SU-DHL-6 (cell line): ENCODE results near the gene ENO3.

Experiments used
- H2AFZ ChIP-seq: fragments of 200-600 bp; sonication (generic); 2 replicates; pipeline ENCODE4 v1.6.1; 2014; ENCODE audit warnings: low read depth, mild to moderate bottlenecking, moderate library complexity, mixed read lengths, antibody characterized with exemption, low read length; ENCODE audit not compliant: severe bottlenecking
- H3F3A ChIP-seq: fragments of 200-600 bp; shearing (Covaris generic); 2 replicates; pipeline ENCODE4 v1.6.0; 2016; ENCODE audit warnings: antibody characterized with exemption, mild to moderate bottlenecking; ENCODE audit not compliant: insufficient read depth
- H3K27ac ChIP-seq: fragments of 200-600 bp; sonication (generic); 2 replicates; pipeline ENCODE4 v1.5.1; 2016; ENCODE audit warnings: low read depth, mild to moderate bottlenecking, low read length, moderate library complexity, mixed read lengths
- H3K27me3 ChIP-seq: fragments of 200-600 bp; sonication (generic), shearing (Covaris generic); 2 replicates; pipeline ENCODE4 v1.6.0; 2014; ENCODE audit warnings: mild to moderate bottlenecking, low read length
- H3K36me3 ChIP-seq: fragments of 200-600 bp; sonication (generic); 2 replicates; pipeline ENCODE4 v1.6.1; 2014; ENCODE audit warnings: mild to moderate bottlenecking, low read length, mixed read lengths
- H3K4me2 ChIP-seq: fragments of 300-600, 200-600 bp; shearing (Covaris generic), sonication (generic); 2 replicates; pipeline ENCODE4 v1.6.0; 2014; ENCODE audit warnings: low read length, low read depth, mild to moderate bottlenecking; ENCODE audit not compliant: poor library complexity, severe bottlenecking
- H3K4me3 ChIP-seq: fragments of 200-600 bp; sonication (generic); 2 replicates; pipeline ENCODE4 v1.5.1; 2014; ENCODE audit warnings: antibody characterized with exemption, low read length, mild to moderate bottlenecking, mixed read lengths; ENCODE audit not compliant: insufficient read depth, poor library complexity, severe bottlenecking
- H3K79me2 ChIP-seq: fragments of 200-600 bp; sonication (generic); 2 replicates; pipeline ENCODE4 v1.6.1; 2014; ENCODE audit warnings: mild to moderate bottlenecking, low read length, moderate library complexity; ENCODE audit not compliant: insufficient read depth
- H3K9ac ChIP-seq: fragments of 200-600 bp; sonication (generic); 2 replicates; pipeline ENCODE4 v1.7.0; 2014; ENCODE audit warnings: mild to moderate bottlenecking, low read length
- H3K9me2 ChIP-seq: fragments of 200-600 bp; sonication (generic); replicated peaks from 2 replicates; pipeline ENCODE4 v1.6.1; 2014; ENCODE audit warnings: low read length; ENCODE audit not compliant: insufficient read depth
- H3K9me3 ChIP-seq: fragments of 200-600 bp; sonication (generic); 2 replicates; pipeline ENCODE4 v1.6.1; 2014; ENCODE audit warnings: low read length, mixed read lengths; ENCODE audit not compliant: insufficient read depth
- H4K20me1 ChIP-seq: fragments of 200-600 bp; sonication (generic); 2 replicates; pipeline ENCODE4 v1.6.1; 2014; ENCODE audit warnings: low read depth, mild to moderate bottlenecking, antibody characterized with exemption, low read length, moderate library complexity, mixed read lengths
- EZH2phosphoT487 ChIP-seq: fragments of 200-600 bp; sonication (generic), shearing (Covaris generic); conservative IDR thresholded peaks from 2 replicates; pipeline ENCODE4 v1.6.1; 2018; ENCODE audit warnings: mild to moderate bottlenecking, antibody characterized with exemption, low read length, moderate library complexity, mixed read lengths
- TF ChIP-seq, protein P1 (sequence below): fragments of 200-600 bp; sonication (generic); IDR thresholded peaks from one replicate; pipeline ENCODE4 v1.5.1; 2017; ENCODE audit warnings: antibody characterized with exemption, mild to moderate bottlenecking, low read length, moderate library complexity; ENCODE audit not compliant: insufficient read depth, poor library complexity, severe bottlenecking

ENO3 gene

DNA sequence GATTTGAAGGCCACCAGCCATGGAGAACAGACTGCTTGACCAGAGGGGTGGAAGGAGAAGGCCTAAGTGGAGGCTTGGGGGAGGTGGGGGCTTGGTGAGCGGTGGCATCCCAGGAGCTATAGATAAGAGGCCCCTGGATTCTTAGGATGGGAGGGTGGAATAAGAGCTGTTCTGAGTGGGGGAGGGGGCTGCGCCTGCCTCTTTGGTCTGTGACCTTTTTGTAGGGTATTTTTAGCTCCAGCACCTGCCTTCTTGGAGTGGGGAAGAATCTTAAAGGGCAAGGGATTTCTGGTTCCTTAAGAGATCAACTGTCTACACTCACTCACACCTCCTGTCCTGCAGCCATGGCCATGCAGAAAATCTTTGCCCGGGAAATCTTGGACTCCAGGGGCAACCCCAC lies 567 bp downstream of the ENO3 start:
- Histone ChIP-seq H3K9ac (no peak overlapping the region), H3K79me2 (peaks cover 18% of the 10 kb centered on the region), H3K9me2 (no peaks in the 10 kb centered on the region), H3K27me3 (no peaks in the 10 kb centered on the region), H3F3A (peaks cover 24% of the 10 kb centered on the region), H2AFZ (no peak overlapping the region), H3K36me3 (peaks cover 7% of the 10 kb centered on the region; the same call in 1 of the 2 replicates), H3K9me3 (no peaks in the 10 kb centered on the region), H3K4me2 (no peak overlapping the region), H4K20me1 (no peaks in the 10 kb centered on the region), H3K4me3 (no peak overlapping the region), H3K27ac (no peak overlapping the region)
- TF ChIP-seq, protein P1, sequence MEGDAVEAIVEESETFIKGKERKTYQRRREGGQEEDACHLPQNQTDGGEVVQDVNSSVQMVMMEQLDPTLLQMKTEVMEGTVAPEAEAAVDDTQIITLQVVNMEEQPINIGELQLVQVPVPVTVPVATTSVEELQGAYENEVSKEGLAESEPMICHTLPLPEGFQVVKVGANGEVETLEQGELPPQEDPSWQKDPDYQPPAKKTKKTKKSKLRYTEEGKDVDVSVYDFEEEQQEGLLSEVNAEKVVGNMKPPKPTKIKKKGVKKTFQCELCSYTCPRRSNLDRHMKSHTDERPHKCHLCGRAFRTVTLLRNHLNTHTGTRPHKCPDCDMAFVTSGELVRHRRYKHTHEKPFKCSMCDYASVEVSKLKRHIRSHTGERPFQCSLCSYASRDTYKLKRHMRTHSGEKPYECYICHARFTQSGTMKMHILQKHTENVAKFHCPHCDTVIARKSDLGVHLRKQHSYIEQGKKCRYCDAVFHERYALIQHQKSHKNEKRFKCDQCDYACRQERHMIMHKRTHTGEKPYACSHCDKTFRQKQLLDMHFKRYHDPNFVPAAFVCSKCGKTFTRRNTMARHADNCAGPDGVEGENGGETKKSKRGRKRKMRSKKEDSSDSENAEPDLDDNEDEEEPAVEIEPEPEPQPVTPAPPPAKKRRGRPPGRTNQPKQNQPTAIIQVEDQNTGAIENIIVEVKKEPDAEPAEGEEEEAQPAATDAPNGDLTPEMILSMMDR: no peak
- TF ChIP-seq EZH2phosphoT487: no peak

DNA sequence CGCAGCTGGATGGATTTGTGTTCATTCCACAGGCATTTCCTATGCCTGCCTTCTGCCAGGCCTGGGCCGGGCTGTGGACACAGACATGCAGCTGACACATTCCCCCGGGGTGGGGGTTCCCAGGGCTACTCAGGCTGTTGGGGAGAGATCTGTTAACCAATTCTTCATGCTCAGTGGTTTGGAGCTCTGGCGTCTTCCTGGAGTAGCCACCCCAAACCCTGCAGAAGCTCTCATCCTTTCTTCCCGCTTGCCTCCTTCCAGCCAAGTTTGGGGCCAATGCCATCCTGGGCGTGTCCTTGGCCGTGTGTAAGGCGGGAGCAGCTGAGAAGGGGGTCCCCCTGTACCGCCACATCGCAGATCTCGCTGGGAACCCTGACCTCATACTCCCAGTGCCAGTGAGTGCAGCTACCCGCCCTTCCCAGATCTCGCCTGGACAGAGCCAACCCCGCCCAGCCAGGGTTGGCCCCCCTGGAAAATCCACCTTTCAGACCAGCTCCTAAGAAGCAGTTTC lies 2.6 kb downstream of the ENO3 start:
- Histone ChIP-seq H3F3A (peaks cover 7% of the 10 kb centered on the region), H3K79me2 (no peaks in the 10 kb centered on the region), H3K27me3 (no peaks in the 10 kb centered on the region), H3K27ac (no peak overlapping the region), H3K4me2 (no peak overlapping the region), H3K9me2 (no peaks in the 10 kb centered on the region), H2AFZ (no peak overlapping the region), H3K4me3 (no peak overlapping the region), H3K36me3 (no peaks in the 10 kb centered on the region), H4K20me1 (no peaks in the 10 kb centered on the region), H3K9me3 (no peaks in the 10 kb centered on the region), H3K9ac (no peak overlapping the region)
- no peak for TF ChIP-seq EZH2phosphoT487
- TF ChIP-seq, protein P1: no peak

DNA sequence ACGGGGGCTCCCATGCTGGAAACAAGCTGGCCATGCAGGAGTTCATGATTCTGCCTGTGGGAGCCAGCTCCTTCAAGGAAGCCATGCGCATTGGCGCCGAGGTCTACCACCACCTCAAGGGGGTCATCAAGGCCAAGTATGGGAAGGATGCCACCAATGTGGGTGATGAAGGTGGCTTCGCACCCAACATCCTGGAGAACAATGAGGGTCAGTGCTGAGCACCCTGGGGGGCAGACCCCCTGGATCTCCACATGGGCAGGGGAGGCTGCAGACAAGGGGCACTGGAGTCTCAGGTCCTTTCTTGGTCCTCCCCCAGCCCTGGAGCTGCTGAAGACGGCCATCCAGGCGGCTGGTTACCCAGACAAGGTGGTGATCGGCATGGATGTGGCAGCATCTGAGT lies 4.2 kb downstream of the ENO3 start:
- Histone ChIP-seq H3K9me2 (no peaks in the 10 kb centered on the region), H3F3A (no peaks in the 10 kb centered on the region), H3K4me2 (no peak overlapping the region)

More for the DNA sequence above, 4.2 kb downstream of the ENO3 start:
- no peak overlapping the region for H3K4me3 ChIP-seq
- H3K27me3 ChIP-seq: no peaks in the 10 kb centered on the region
- H4K20me1 ChIP-seq: no peaks in the 10 kb centered on the region
- TF ChIP-seq, protein P1: no peak
- TF ChIP-seq EZH2phosphoT487: no peak
- H3K27ac ChIP-seq: no peak overlapping the region
- no peak overlapping the region for H2AFZ ChIP-seq
- no peaks in the 10 kb centered on the region for H3K36me3 ChIP-seq
- no peaks in the 10 kb centered on the region for H3K79me2 ChIP-seq
- no peak overlapping the region for H3K9ac ChIP-seq
- no peaks in the 10 kb centered on the region for H3K9me3 ChIP-seq
